GM18951 (cell line): ENCODE results near the gene HSPA2.
"Not testable (repeated sequence)": the region's sequence is repeated elsewhere in the genome, so short reads cannot be mapped to it uniquely, and the experiment has no call there.

Source experiments
- POLR2A ChIP-seq: IDR thresholded peaks from 4 replicates; pipeline ENCODE4 v1.6.1; 2011; ENCODE audit warnings: mild to moderate bottlenecking; ENCODE audit not compliant: insufficient read length, insufficient read depth; ENCODE audit errors: extremely low read depth
- in situ Hi-C: fragments of 300-500 bp; cut with MboI; formaldehyde crosslinking; loops from one replicate; pipeline ENCODE4 v1.12.0; 2022; ENCODE audit warnings: low sequenced_read_pairs, mixed read lengths, inconsistent platforms; ENCODE audit not compliant: unreplicated experiment

The HSPA2 gene

DNA sequence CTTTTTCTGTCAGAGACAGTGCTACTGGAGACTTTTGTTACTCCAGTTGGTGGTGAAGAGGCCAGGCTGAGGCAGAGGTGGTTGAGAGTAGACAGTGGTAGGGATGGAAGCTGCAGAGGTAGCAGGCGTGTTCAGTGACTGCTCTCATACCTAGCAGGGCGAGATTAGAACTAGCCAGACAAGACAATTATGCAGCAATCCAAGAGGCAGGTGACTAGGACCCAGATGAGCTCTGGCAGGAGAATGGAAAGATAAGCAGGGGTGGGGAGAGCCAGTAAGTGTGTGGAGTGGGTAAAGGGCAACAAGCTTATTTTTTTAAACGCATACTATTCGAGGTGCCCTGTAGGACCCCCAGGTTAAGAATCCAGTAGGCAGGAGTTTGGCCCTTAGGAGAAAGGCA is 14.0 kb downstream of the HSPA2 start:
- TF ChIP-seq POLR2A = no peak
- in situ Hi-C loops = no loop called here

- in situ Hi-C loops = no loop called here
- TF ChIP-seq POLR2A = no peak
Measured at GRCh38 chr14:64556526-64556925, 16.0 kb downstream of the HSPA2 start.

DNA sequence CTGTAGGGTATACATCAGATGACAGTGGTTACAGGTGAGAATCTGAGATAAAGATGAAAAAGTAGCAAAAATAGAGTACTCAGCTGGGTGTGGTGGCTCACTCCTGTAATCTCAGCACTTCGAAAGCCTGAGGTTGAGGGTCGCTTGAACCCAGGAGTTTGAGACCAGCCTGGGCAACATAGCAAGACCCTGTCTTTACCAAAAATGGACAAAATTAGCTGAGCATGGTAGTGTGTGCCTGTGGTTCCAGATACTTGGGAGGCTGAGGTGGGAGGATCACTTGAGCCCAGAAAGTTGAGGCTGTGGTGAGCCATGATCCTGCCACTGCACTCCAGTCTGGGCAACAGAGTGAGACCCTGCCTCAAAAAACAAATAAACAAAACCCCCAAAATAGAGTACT is 17.7 kb downstream of the HSPA2 start:
- in situ Hi-C loops = not testable (repeated sequence)

- no peak for TF ChIP-seq POLR2A
- in situ Hi-C loops = no loop called here
Measured at GRCh38 chr14:64561631-64562030, 21.1 kb downstream of the HSPA2 start.

DNA sequence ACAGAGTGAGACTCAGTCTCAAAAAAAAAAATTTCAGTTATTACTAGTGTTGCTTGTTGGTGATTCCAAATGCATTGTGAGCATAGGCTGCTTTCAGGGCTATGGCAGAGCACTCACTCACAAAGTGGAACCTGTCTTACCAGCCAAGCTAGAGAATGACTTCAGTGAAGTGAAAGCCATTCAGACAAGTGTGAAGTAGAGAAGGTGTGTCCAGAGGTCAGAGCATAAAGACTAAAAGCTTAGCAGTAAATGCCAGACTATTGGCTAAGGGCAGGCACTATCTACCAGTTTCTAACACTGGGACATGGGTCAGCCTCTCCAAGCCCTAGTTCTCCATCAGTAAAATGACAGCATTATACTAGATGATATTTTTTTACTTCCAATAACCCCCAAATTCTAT is 21.9 kb downstream of the HSPA2 start:
- in situ Hi-C loops = no loop called here

GRCh38 chr14:64563696-64564095 is 23.2 kb downstream of the HSPA2 start:
- TF ChIP-seq POLR2A = no peak
- in situ Hi-C loops = no loop called here

More for the DNA sequence above, 21.9 kb downstream of the HSPA2 start:
- TF ChIP-seq POLR2A = no peak

DNA sequence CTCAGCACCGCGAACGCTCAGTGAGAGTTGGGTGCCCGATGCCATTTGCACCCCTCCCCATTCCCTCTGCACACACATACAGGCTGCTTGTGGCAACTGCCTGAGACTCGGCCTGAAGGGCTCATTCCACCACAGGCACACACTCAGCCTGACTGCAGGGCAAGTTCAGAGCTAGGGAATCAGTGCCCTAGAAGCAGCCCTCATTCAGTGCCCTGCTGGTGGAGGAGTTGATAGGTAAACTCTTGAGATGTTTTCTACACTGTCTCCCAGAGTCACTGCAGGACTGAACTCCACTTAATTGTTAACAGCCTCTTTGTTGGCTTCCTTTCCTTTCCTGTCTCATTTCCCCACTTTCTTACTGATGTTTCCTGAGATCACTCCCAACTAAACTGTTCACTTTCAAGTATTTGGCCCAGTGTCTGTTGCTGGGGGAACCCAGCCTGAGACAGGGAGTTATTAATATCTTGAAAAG is 26.1 kb downstream of the HSPA2 start:
- TF ChIP-seq POLR2A = no peak
- in situ Hi-C loops = no loop called here

GRCh38 chr14:64569138-64569631 is 28.6 kb downstream of the HSPA2 start:
- no peak for TF ChIP-seq POLR2A
- in situ Hi-C loops = no loop called here

DNA sequence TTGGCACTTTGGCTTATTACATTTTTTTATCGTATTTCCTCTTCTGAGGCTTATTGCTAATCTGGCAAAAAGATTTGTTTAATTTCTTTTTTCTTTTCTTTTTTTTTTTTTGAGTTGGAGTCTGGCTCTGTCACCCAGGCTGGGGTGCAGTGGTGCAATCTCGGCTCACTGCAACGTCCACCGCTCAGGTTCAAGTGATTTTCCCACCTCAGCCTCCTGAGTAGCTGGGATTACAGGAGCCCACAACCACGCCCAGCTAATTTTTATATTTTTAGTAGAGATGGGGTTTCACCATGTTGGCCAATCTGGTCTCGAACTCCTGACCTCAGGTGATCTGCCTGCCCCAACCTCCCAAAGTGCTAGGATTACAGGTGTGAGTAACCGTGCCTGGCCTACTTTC is 29.1 kb downstream of the HSPA2 start:
- in situ Hi-C loops = not testable (repeated sequence)

GRCh38 chr14:64572386-64573104 is 32.0 kb downstream of the HSPA2 start:
- TF ChIP-seq POLR2A = no peak
- in situ Hi-C loops = no loop called here

GRCh38 chr14:64573109-64573508 is 32.6 kb downstream of the HSPA2 start:
- no peak for TF ChIP-seq POLR2A
- in situ Hi-C loops = no loop called here

GRCh38 chr14:64574371-64575107 is 34.0 kb downstream of the HSPA2 start:
- TF ChIP-seq POLR2A = no peak
- in situ Hi-C loops = no loop called here

DNA sequence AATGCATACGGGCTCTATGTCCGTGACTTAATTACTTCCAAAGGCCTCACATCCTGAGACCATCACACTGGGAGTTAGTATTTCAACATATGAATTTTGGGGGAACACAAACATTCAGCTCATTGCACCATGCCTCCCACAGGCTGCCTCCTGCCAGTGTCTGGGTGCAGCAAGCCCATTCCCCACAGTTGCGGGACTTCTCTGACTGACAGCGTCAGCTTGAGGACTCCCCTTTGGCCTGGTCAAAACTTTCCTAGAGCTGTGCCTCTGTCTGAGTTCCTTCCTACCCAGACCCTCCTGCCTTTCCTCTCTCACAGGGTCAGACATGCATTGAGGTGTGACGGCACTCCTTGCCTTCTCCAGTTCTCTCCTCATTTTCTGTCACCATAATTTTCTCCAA is 36.7 kb downstream of the HSPA2 start:
- TF ChIP-seq POLR2A = no peak
- in situ Hi-C loops = no loop called here

DNA sequence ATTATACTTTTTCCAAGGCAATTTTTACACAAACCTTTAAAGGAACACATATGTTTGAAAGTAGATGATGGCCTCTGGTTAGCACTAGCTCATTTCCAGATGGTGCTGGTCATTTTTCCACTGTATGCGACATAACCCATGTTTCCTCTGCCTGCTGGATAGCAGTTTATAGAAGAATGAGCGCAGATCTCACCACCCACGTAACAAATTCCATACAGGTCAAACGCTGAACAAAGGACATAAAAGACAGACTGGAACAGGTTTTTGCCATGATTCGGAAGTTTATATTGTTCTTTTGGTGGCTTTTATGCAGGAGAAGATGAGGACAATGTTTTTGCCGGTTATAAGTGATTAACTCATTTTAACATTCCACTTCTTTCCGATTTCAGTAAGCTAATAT is 39.9 kb downstream of the HSPA2 start:
- TF ChIP-seq POLR2A = no peak
- in situ Hi-C loops = no loop called here
